Measurements from ENCODE around the gene ACKR2.

DNA sequence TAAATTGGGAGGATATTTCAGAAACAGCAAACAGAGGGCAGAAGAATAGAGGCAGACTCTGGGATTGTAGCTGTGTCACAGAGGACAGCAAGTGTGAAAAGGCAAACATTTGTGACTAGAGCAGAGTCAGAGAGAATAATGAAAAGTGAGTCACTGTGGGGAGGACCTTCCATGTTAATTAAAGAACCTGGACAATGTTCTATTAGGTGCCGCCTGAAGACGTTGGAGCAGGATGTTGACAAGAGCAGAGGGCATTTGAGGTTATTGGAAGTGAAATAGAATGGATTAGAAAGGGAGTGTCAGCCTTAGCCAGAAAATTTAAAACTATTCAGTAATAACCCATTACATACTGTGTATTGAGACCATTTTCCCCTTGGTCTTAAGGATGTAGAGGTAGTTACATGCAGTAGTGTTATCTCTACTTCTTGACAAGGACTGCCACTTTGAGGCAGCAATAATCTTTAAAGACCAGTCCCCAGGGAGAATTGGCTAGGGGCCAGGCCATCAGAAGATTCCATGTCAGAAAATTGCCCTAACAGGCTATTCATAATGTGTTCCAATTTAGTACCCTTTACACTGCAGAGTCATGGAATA is 5.8 kb downstream of the ACKR2 start:
- TF ChIP-seq, protein P1, sequence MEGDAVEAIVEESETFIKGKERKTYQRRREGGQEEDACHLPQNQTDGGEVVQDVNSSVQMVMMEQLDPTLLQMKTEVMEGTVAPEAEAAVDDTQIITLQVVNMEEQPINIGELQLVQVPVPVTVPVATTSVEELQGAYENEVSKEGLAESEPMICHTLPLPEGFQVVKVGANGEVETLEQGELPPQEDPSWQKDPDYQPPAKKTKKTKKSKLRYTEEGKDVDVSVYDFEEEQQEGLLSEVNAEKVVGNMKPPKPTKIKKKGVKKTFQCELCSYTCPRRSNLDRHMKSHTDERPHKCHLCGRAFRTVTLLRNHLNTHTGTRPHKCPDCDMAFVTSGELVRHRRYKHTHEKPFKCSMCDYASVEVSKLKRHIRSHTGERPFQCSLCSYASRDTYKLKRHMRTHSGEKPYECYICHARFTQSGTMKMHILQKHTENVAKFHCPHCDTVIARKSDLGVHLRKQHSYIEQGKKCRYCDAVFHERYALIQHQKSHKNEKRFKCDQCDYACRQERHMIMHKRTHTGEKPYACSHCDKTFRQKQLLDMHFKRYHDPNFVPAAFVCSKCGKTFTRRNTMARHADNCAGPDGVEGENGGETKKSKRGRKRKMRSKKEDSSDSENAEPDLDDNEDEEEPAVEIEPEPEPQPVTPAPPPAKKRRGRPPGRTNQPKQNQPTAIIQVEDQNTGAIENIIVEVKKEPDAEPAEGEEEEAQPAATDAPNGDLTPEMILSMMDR (IDR thresholded peaks at IDR 0.05) = no peak
- TF ChIP-seq POLR2A (IDR thresholded peaks at IDR 0.05) (no peak), EP300 (IDR thresholded peaks at IDR 0.05) (no peak), POLR2AphosphoS5 (IDR thresholded peaks at IDR 0.05) (no peak)

Data from suprapubic skin (tissue), 4 donors.